HG02852 (cell line): ENCODE measurements around the gene SIRT2.
A peak's percentile ranks its signal among the peaks of the same experiment; 100 is the strongest.
"Not testable (repeated sequence)": the region's sequence is repeated elsewhere in the genome, so short reads cannot be mapped to it uniquely, and the experiment has no call there.

Source experiments
- ATAC-seq: cut with Tn5 transposase; IDR thresholded peaks from one replicate; pipeline ENCODE4 v1.9.1; 2021; ENCODE audit warnings: mild to moderate bottlenecking, moderate library complexity; ENCODE audit not compliant: unreplicated experiment

SIRT2 gene

GRCh38 chr19:38869836-38870607 is 29.4 kb downstream of the SIRT2 start:
- ATAC-seq: no peak

GRCh38 chr19:38869160-38869835 is 30.1 kb downstream of the SIRT2 start:
- no peak for ATAC-seq

GRCh38 chr19:38868551-38868950 is 30.9 kb downstream of the SIRT2 start:
- no peak for ATAC-seq

GRCh38 chr19:38867171-38867780 is 32.1 kb downstream of the SIRT2 start:
- no peak for ATAC-seq

GRCh38 chr19:38862321-38863059 is 36.9 kb downstream of the SIRT2 start:
- no peak for ATAC-seq

GRCh38 chr19:38861368-38861767 is 38.0 kb downstream of the SIRT2 start:
- no peak for ATAC-seq

- not testable (repeated sequence) for ATAC-seq
Observed at GRCh38 chr19:38859631-38860204, 39.7 kb downstream of the SIRT2 start.

- ATAC-seq: no peak
Observed at GRCh38 chr19:38856813-38857212, 42.6 kb downstream of the SIRT2 start.

GRCh38 chr19:38855751-38856150 is 43.7 kb downstream of the SIRT2 start:
- not testable (repeated sequence) for ATAC-seq

- not testable (repeated sequence) for ATAC-seq
Observed at GRCh38 chr19:38854961-38855360, 44.5 kb downstream of the SIRT2 start.

GRCh38 chr19:38853214-38853613 is 46.2 kb downstream of the SIRT2 start:
- ATAC-seq: no peak

GRCh38 chr19:38852231-38853044 is 47.0 kb downstream of the SIRT2 start:
- ATAC-seq: no peak

GRCh38 chr19:38851622-38852230 is 47.7 kb downstream of the SIRT2 start:
- ATAC-seq: no peak

GRCh38 chr19:38850976-38851621 is 48.3 kb downstream of the SIRT2 start:
- ATAC-seq: no peak

GRCh38 chr19:38850436-38850975 is 48.9 kb downstream of the SIRT2 start:
- peak; percentile 68 for ATAC-seq

GRCh38 chr19:38849860-38850435 is 49.5 kb downstream of the SIRT2 start, which contains the start of gene HNRNPL:
Gene HNRNPL, minus strand, starts transcription at chr19:38849986. Its CDS starts 20 bp downstream, at chr19:38849966.
- ATAC-seq: peak; percentile 54

- ATAC-seq: peak; percentile 24
Observed at GRCh38 chr19:38849147-38849859, 50.1 kb downstream of the SIRT2 start.
